Esophagus (tissue), 2 donors: ENCODE results near the gene TNFAIP8L3. TPM values are rescaled to one million over a fixed set of nuclear protein-coding genes. Genes with fewer than 3 reads are reported as not detected.

Source experiments
- H3K27ac ChIP-seq, 2 donors: one replicate each; pipeline ENCODE4 v1.5.1; 2013; ENCODE audit warnings: low read depth in 2 of 2, mild to moderate bottlenecking in 2 of 2, inconsistent platforms in 1 of 2, low read length in 1 of 2, moderate library complexity in 1 of 2
- H3K27me3 ChIP-seq, 2 donors: one replicate each; pipeline ENCODE4 v1.6.1; 2013; ENCODE audit warnings: low read length in 2 of 2, control low read depth in 1 of 2, mild to moderate bottlenecking in 1 of 2; ENCODE audit not compliant: insufficient read depth in 2 of 2, control insufficient read depth in 1 of 2
- H3K36me3 ChIP-seq, 2 donors: one replicate each; pipeline ENCODE4 v1.6.1; 2013; ENCODE audit warnings: low read length in 1 of 2; ENCODE audit not compliant: control insufficient read depth in 2 of 2, insufficient read depth in 2 of 2
- H3K4me1 ChIP-seq, 2 donors: one replicate each; pipeline ENCODE4 v1.6.1; 2013; ENCODE audit warnings: low read length in 1 of 2; ENCODE audit not compliant: control insufficient read depth in 2 of 2, insufficient read depth in 2 of 2
- H3K4me3 ChIP-seq, 2 donors: one replicate each; pipeline ENCODE4 v1.5.1; 2013; ENCODE audit warnings: low read length in 2 of 2, mild to moderate bottlenecking in 2 of 2, low read depth in 1 of 2, moderate library complexity in 1 of 2
- H3K9me3 ChIP-seq, 2 donors: one replicate each; pipeline ENCODE4 v1.6.1; 2013; ENCODE audit warnings: mild to moderate bottlenecking in 2 of 2, low read depth in 1 of 2, low read length in 1 of 2, moderate library complexity in 1 of 2; ENCODE audit not compliant: control insufficient read depth in 2 of 2, insufficient read depth in 1 of 2
- WGBS, 2 donors: extraction: QIAGEN DNeasy Blood & Tissue Kit; methylation state at CpG; one replicate each; pipeline ENCODE4 v1.1.7; 2013; 5-methylcytosine and 5-hydroxymethylcytosine counted together
- polyA plus RNA-seq, 2 donors: library from polyadenylated mRNA; stranded (reverse); fragments of 200-250 nt; gene quantifications; one replicate each; pipeline ENCODE4 v1.2.3, GENCODE V29; 2013
- donor health status: healthy with polysubstance abuse.
- donor health status: Bipolar disorder and iron deficiency.

The TNFAIP8L3 gene
- polyA plus RNA-seq, 2 donors: 9.0 to 9.3 TPM

- H3K27ac ChIP-seq: peak overlapping the region; percentile 26 to 58
Measured at GRCh38 chr15:51105430-51106016, 10.8 kb upstream of the TNFAIP8L3 start.

GRCh38 chr15:51104512-51104911 is 9.8 kb upstream of the TNFAIP8L3 start:
- H3K9me3 ChIP-seq: no peaks in the 10 kb centered on the region
- H3K4me3 ChIP-seq: no peak overlapping the region
- WGBS, 2 donors: 62% methylated on average over 3 of the region's 3 CpGs
- H3K4me1 ChIP-seq: peaks cover 0 to 6% of the 10 kb centered on the region in 2 donors
- peak overlapping the region; percentile 59 to 70 for H3K27ac ChIP-seq
- no peaks in the 10 kb centered on the region for H3K27me3 ChIP-seq
- no peaks in the 10 kb centered on the region for H3K36me3 ChIP-seq

More at GRCh38 chr15:51105430-51106016, 10.8 kb upstream of the TNFAIP8L3 start:
- Histone ChIP-seq H3K4me1 (peaks cover 0 to 6% of the 10 kb centered on the region in 2 donors), H3K27me3 (no peaks in the 10 kb centered on the region), H3K9me3 (no peaks in the 10 kb centered on the region), H3K36me3 (no peaks in the 10 kb centered on the region), H3K4me3 (no peak overlapping the region)
- 58 to 72% methylated on average over 4 of the region's 4 CpGs for WGBS, 2 donors

DNA sequence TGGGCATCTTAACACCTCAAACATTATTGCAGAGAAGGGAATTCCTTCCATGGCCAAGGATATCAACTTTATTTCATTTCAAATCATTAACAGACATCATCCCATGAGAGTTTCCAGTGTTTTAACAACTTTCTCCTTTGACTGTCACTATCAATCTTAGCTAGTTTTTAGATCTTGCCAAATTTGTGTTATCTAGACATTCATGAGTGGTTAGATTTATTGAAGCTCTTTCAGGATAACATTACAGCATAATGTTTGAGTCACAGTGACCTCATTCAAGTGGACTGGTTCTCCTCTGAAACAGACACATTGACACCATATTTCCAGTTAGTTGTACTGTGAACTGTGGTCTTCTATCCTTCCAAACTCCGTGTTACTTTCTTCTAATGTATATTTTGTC is 8.6 kb upstream of the TNFAIP8L3 start:
- no peaks in the 10 kb centered on the region for H3K9me3 ChIP-seq
- no peak overlapping the region for H3K4me3 ChIP-seq
- WGBS, 2 donors: 70 to 72% methylated on average over 1 of the region's 1 CpG
- H3K27me3 ChIP-seq: no peaks in the 10 kb centered on the region
- H3K27ac ChIP-seq: no peak overlapping the region
- H3K4me1 ChIP-seq: peaks cover 0 to 6% of the 10 kb centered on the region in 2 donors
- H3K36me3 ChIP-seq: no peaks in the 10 kb centered on the region

DNA sequence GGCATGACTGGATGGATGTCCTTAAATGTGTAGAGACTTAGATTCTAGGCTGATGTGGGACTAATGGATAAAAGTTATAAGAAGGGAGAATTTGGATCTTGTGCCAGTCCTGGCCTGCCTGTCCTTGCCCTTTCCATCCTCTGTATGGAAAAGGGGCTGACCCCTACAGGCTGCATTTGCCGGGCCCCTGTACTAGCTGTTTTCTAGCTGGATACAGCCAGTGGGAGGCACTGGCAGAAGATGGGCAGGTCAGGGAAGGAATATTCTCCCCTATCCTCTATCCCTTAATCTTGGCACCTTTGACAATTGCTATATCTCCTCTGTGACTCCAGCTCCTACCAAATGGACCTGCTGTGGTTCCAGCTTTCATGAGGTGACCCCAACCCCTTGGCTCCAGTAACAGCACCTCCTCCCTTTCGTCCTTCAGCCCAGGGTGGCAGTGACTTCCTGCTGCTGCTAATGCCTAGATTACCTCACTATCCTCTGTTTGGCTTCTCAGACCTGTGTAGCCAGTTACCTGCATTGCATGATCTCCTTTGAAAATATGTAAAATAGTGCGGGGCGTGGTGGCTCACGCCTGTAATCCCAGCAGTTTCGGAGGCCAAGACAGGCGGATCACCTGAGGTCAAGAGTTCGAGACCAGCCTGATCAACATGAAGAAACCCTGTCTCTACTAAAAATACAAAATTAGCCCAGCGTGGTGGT is 6.2 kb upstream of the TNFAIP8L3 start:
- Histone ChIP-seq H3K4me1 (peaks cover 0 to 6% of the 10 kb centered on the region in 2 donors), H3K27ac (peak overlapping the region; percentile 3 to 71), H3K36me3 (no peaks in the 10 kb centered on the region), H3K4me3 (no peak overlapping the region), H3K27me3 (no peaks in the 10 kb centered on the region), H3K9me3 (no peaks in the 10 kb centered on the region)
- WGBS, 2 donors: 68 to 73% methylated on average over 9 of the region's 9 CpGs

GRCh38 chr15:51099185-51099584 is 4.5 kb upstream of the TNFAIP8L3 start:
- no peaks in the 10 kb centered on the region for H3K27me3 ChIP-seq
- no peaks in the 10 kb centered on the region for H3K36me3 ChIP-seq

DNA sequence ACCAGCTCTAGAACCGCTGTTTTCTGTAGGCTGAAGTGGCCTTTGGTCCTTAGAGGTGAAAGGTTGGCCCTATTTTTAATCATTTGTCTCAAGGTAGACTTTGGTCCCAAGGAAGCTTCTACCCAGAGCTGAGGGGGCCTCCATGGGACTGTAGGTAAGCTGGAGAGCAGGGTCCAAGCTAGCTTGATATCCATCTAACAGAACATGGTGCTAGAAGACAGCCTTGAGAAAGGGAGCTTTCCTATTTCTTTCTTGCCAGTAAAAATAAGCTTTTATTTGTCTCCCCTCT is 3.6 kb upstream of the TNFAIP8L3 start:
- H3K36me3 ChIP-seq: no peaks in the 10 kb centered on the region
- no peaks in the 10 kb centered on the region for H3K27me3 ChIP-seq
- peaks cover 3 to 5% of the 10 kb centered on the region in 2 donors for H3K4me1 ChIP-seq
- H3K27ac ChIP-seq: no peak overlapping the region
- H3K9me3 ChIP-seq: no peaks in the 10 kb centered on the region
- WGBS, 2 donors: 52 to 69% methylated on average over 1 of the region's 1 CpG
- no peak overlapping the region for H3K4me3 ChIP-seq

More at GRCh38 chr15:51099185-51099584, 4.5 kb upstream of the TNFAIP8L3 start:
- no peaks in the 10 kb centered on the region for H3K9me3 ChIP-seq
- no peak overlapping the region for H3K27ac ChIP-seq
- H3K4me1 ChIP-seq: peaks cover under 1 to 3% of the 10 kb centered on the region in 2 donors
- no peak overlapping the region for H3K4me3 ChIP-seq

DNA sequence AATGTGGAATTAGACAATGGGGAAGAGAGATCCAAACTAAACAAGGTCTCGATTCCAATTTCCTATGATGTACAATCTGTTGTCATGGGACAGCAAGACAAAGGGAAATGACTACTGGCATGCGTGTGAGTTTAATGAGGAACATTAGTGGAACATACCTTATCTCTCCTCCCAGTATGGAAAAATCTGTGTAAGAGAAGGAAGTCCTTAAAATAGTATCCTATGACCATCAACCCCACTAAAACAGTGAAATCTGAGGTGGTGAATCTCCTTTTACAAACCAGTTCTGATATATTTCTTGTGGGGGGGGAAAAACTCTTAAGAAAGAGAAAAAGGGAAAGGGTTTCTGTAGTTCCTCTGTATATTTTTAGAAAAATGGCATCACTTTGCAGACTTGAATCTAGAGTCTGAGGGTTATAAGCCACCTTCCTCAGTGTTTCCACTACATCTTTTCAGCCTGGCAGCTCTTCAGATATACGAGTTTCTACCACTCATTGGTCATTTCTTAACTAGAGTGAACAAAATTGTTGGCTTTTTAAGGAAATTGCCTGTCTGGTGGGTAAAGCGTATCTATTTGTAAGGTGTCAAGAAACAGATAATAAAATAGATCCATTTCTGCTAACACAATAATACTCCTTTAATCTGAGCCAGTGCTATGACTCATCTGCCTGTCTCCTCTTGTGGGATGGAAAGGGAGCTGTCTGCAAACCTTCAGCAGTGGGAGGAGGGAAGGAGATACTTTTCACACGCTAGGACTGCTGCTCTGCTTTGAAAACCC is 3.0 kb upstream of the TNFAIP8L3 start:
- Histone ChIP-seq H3K36me3 (no peaks in the 10 kb centered on the region), H3K4me1 (peaks cover 3 to 5% of the 10 kb centered on the region in 2 donors), H3K27ac (no peak overlapping the region), H3K4me3 (no peak overlapping the region), H3K27me3 (no peaks in the 10 kb centered on the region), H3K9me3 (no peaks in the 10 kb centered on the region)
- 34 to 46% methylated on average over 5 of the region's 5 CpGs for WGBS, 2 donors

DNA sequence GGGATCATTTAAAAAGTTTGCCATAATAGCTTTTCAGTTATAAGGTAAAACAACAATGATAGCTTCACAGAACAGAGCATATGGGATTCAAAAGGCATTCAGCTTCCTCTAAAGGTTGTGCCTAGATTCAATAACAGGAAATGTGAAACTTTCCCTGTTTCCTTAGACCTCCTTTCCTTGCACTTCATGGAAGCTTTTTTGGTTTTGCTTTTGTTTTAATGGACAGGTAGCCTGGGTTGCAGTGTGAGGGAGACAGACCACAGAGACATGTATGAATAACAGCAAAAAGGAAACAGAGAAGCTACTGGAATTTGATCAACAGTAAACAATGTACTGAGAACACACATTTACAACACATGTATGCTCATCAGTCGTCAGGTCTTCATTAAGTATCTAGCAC is 2.3 kb upstream of the TNFAIP8L3 start:
- H3K36me3 ChIP-seq: no peaks in the 10 kb centered on the region
- no peaks in the 10 kb centered on the region for H3K27me3 ChIP-seq
- no peak overlapping the region for H3K4me3 ChIP-seq
- no peaks in the 10 kb centered on the region for H3K9me3 ChIP-seq
- no peak overlapping the region for H3K27ac ChIP-seq
- 61 to 78% methylated on average over 1 of the region's 1 CpG for WGBS, 2 donors
- H3K4me1 ChIP-seq: peaks cover 3 to 5% of the 10 kb centered on the region in 2 donors

DNA sequence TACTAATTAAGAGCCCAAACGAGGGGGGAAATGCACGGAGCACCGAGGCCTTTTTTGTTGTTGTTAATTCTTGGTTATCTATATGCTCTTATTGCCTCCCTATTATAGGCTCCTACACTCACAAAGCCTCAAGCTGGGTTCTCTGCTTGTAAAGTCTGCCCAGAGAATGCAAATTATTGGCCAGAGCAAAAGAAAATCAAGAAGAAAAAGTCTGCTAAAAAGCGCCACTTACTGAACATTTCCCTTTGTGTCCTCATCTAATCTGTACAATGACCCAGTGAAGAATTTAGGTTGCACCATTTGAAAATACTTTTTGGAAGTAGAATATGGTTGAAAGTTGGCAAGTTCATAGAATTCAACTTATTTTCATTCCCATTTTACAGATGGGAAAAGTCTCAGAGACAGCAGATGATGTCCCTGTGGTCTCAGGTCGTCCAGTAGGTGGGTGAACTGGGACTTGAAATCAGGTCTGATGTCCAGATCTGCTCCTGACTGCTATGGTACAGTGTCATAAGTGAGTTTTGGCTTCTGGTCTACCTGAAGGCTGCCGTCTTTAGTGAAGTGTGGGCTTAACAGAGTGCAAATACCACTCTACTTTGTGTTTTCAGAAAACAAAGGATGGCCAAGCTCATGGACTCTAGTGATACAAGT is 1.1 kb upstream of the TNFAIP8L3 start:
- no peaks in the 10 kb centered on the region for H3K9me3 ChIP-seq
- H3K27me3 ChIP-seq: no peaks in the 10 kb centered on the region
- no peaks in the 10 kb centered on the region for H3K36me3 ChIP-seq
- no peak overlapping the region for H3K27ac ChIP-seq
- H3K4me1 ChIP-seq: peaks cover 3 to 5% of the 10 kb centered on the region in 2 donors
- WGBS, 2 donors: 49 to 52% methylated on average over 6 of the region's 6 CpGs
- H3K4me3 ChIP-seq: peak overlapping the region in 1 of 2 donors; percentile 69
